OCI-LY7 (cell line): Measurements from ENCODE around the gene SPATA24.

ENCODE experiments used
- EZH2phosphoT487 ChIP-seq: fragments of 200-600 bp; sonication (generic); IDR thresholded peaks from 2 replicates; pipeline ENCODE4 v1.6.1; 2018; ENCODE audit warnings: low read depth, borderline replicate concordance, mild to moderate bottlenecking, mixed run types, antibody characterized with exemption, low read length, moderate library complexity, mixed read lengths
- TF ChIP-seq, protein P1 (sequence below): fragments of 200-600 bp; sonication (generic); conservative IDR thresholded peaks from 2 replicates; pipeline ENCODE4 v1.5.1; 2014; ENCODE audit warnings: mild to moderate bottlenecking, antibody characterized with exemption, low read length, moderate library complexity, mixed read lengths

DNA sequence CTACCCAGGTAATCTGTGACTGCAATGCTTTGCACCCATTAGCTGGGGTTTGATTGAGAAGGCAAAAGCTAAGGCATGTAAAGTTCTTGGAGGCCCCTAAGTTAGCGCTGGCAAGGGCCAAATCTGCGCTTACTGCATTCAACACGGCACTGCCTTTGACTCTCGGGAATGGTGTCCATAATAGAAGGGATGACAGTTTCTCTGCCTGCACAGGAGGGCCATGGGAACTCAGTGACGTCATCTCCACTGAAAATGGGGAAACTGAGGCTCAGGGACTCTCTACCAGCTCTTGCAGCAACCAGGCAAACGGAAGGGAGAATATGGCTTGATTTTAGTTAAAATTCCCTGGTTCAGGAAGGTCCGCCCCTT, 487 bp downstream of the SPATA24 start:
- TF ChIP-seq, protein P1, sequence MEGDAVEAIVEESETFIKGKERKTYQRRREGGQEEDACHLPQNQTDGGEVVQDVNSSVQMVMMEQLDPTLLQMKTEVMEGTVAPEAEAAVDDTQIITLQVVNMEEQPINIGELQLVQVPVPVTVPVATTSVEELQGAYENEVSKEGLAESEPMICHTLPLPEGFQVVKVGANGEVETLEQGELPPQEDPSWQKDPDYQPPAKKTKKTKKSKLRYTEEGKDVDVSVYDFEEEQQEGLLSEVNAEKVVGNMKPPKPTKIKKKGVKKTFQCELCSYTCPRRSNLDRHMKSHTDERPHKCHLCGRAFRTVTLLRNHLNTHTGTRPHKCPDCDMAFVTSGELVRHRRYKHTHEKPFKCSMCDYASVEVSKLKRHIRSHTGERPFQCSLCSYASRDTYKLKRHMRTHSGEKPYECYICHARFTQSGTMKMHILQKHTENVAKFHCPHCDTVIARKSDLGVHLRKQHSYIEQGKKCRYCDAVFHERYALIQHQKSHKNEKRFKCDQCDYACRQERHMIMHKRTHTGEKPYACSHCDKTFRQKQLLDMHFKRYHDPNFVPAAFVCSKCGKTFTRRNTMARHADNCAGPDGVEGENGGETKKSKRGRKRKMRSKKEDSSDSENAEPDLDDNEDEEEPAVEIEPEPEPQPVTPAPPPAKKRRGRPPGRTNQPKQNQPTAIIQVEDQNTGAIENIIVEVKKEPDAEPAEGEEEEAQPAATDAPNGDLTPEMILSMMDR, result no peak
- TF ChIP-seq EZH2phosphoT487, result no peak
